Naive thymus-derived CD8-positive, alpha-beta T cell (primary cell): ENCODE data around the gene TTYH1. TPM values are rescaled to one million over a fixed set of nuclear protein-coding genes. Genes with fewer than 3 reads are reported as not detected.

Experiments
- ATAC-seq, 2 donors: fragments of 150-1000 bp; cut with Tn5 transposase in 1 of 2; sonication (Bioruptor Pico), chemical (Tn5 transposase) in 1 of 2; 1 replicate in 1 of 2; 2 replicates in 1 of 2; pipeline ENCODE4 v1.10.0; 2021; ENCODE audit warnings: mild to moderate bottlenecking in 2 of 2, moderate library complexity in 2 of 2
- POLR2A ChIA-PET: fragments of 350-600 bp; sonication (Branson Sonifier 250); formaldehyde crosslinking; loops from one replicate; lab custom pipeline; 2021; ENCODE audit warnings: antibody characterized with exemption; lab: Charles Lee
- DNase-seq, 10 donors: peaks; one replicate each; pipeline versions ENCODE4 v3.0.0 to v3.0.0-alpha.2; 2020 to 2022
- H3K27ac Mint-ChIP-seq, 10 donors: one replicate each; pipeline ENCODE4 v1.8.0; 2020 to 2022; ENCODE audit warnings: mild to moderate bottlenecking in 10 of 10, mixed read lengths in 10 of 10, moderate library complexity in 4 of 10, inconsistent platforms in 1 of 10
- H3K27me3 Mint-ChIP-seq, 5 donors: one replicate each; pipeline ENCODE4 v1.8.0; 2021 to 2022; ENCODE audit warnings: mixed read lengths in 5 of 5
- H3K36me3 Mint-ChIP-seq, 3 donors: one replicate each; pipeline ENCODE4 v1.8.0; 2020 to 2022; ENCODE audit warnings: mixed read lengths in 3 of 3, mild to moderate bottlenecking in 2 of 3, inconsistent platforms in 1 of 3
- H3K4me1 Mint-ChIP-seq, 4 donors: one replicate each; pipeline ENCODE4 v1.8.0; 2021 to 2022; ENCODE audit warnings: mixed read lengths in 4 of 4
- H3K4me3 Mint-ChIP-seq, 10 donors: one replicate each; pipeline ENCODE4 v1.8.0; 2020 to 2022; ENCODE audit warnings: mild to moderate bottlenecking in 10 of 10, mixed read lengths in 10 of 10, moderate library complexity in 6 of 10, inconsistent platforms in 1 of 10
- H3K9me3 Mint-ChIP-seq, 9 donors: one replicate each; pipeline ENCODE4 v1.8.0; 2020 to 2022; ENCODE audit warnings: mixed read lengths in 9 of 9, mild to moderate bottlenecking in 3 of 9, inconsistent platforms in 1 of 9, moderate library complexity in 1 of 9
- polyA plus RNA-seq, 3 donors: library from polyadenylated mRNA; unstranded; fragments of 300-500 nt; fragmentation: Illumina TruSeq; gene quantifications; one replicate each; pipeline ENCODE4 v1.2.3, GENCODE V29; 2021
- total RNA-seq, 8 experiments: library from RNA in 2 of 8; stranded (reverse) in 2 of 8; gene quantifications; one replicate each; pipeline ENCODE4 v1.2.3 and lab custom pipeline; 2021 to 2026

Gene TTYH1
- total and polyA plus RNA-seq, 5 experiments from 2014 or later = 0.04 to 0.65 TPM; not detected in 3

GRCh38 chr19:54481326-54481930 lies 66.2 kb downstream of the TTYH1 start:
- no peak overlapping the region for H3K27ac Mint-ChIP-seq
- H3K4me3 Mint-ChIP-seq = no peak overlapping the region
- POLR2A ChIA-PET = no interaction called here
- H3K9me3 Mint-ChIP-seq = no peaks in the 10 kb centered on the region
- H3K4me1 Mint-ChIP-seq = peaks cover 3 to 25% (median 12%) of the 10 kb centered on the region in 4 donors
- H3K36me3 Mint-ChIP-seq = no peaks in the 10 kb centered on the region
- peak in 5 of 10 donors; percentile 25 to 67 (median 55) for DNase-seq
- ATAC-seq = peak in 1 of 2 donors; percentile 68
- H3K27me3 Mint-ChIP-seq = peaks cover 17 to 71% (median 45%) of the 10 kb centered on the region in 5 donors

GRCh38 chr19:54482889-54483288 lies 67.6 kb downstream of the TTYH1 start:
- no peaks in the 10 kb centered on the region for H3K9me3 Mint-ChIP-seq
- POLR2A ChIA-PET = no interaction called here
- peaks cover 15 to 56% (median 36%) of the 10 kb centered on the region in 5 donors for H3K27me3 Mint-ChIP-seq
- no peak for DNase-seq
- no peak for ATAC-seq
- H3K4me3 Mint-ChIP-seq = no peak overlapping the region
- peaks cover 3 to 25% (median 12%) of the 10 kb centered on the region in 4 donors for H3K4me1 Mint-ChIP-seq
- no peaks in the 10 kb centered on the region for H3K36me3 Mint-ChIP-seq
- no peak overlapping the region for H3K27ac Mint-ChIP-seq

- no peak overlapping the region for H3K27ac Mint-ChIP-seq
- H3K27me3 Mint-ChIP-seq = peaks cover 11 to 41% (median 25%) of the 10 kb centered on the region in 5 donors
- DNase-seq (no peak), ATAC-seq (no peak)
- H3K4me3 Mint-ChIP-seq = no peak overlapping the region
- no peaks in the 10 kb centered on the region for H3K36me3 Mint-ChIP-seq
- POLR2A ChIA-PET = no interaction called here
- peaks cover 0 to 21% (median 12%) of the 10 kb centered on the region in 4 donors for H3K4me1 Mint-ChIP-seq
- no peaks in the 10 kb centered on the region for H3K9me3 Mint-ChIP-seq
These were observed 69.2 kb downstream of the TTYH1 start for GRCh38 chr19:54484451-54484850.

- DNase-seq (no peak), ATAC-seq (no peak)
- no peaks in the 10 kb centered on the region for H3K36me3 Mint-ChIP-seq
- H3K9me3 Mint-ChIP-seq = no peaks in the 10 kb centered on the region
- H3K27ac Mint-ChIP-seq = no peak overlapping the region
- H3K4me3 Mint-ChIP-seq = no peak overlapping the region
- peaks cover 11 to 37% (median 17%) of the 10 kb centered on the region in 5 donors for H3K27me3 Mint-ChIP-seq
- H3K4me1 Mint-ChIP-seq = peaks cover 2 to 17% (median 12%) of the 10 kb centered on the region in 4 donors
- POLR2A ChIA-PET = no interaction called here
These were observed 70.6 kb downstream of the TTYH1 start for GRCh38 chr19:54485851-54486250.

Other genes with a start within 250 kb of the TTYH1 start
- not detected for gene TMC4, start 242.3 kb upstream of the TTYH1 start, total RNA-seq
- under 1 TPM in 1 of 3 donors, not detected in 2; 0.13 TPM for gene TMC4, start 242.3 kb upstream of the TTYH1 start, polyA plus RNA-seq
- 10 to 100 TPM; 35.9 to 36.1 TPM for gene MBOAT7, start 225.9 kb upstream of the TTYH1 start, total RNA-seq
- gene MBOAT7, start 225.9 kb upstream of the TTYH1 start, polyA plus RNA-seq = 10 to 100 TPM; 11.9 to 17.9 (median 14.8) TPM
- 10 to 100 TPM; 25.2 to 25.6 TPM for gene TSEN34, start 224.2 kb upstream of the TTYH1 start, total RNA-seq
- gene TSEN34, start 224.2 kb upstream of the TTYH1 start, polyA plus RNA-seq = 10 to 100 TPM; 23.4 to 38.7 (median 33.3) TPM
- gene RPS9, start 214.6 kb upstream of the TTYH1 start, total RNA-seq = 1,000 to 10,000 TPM; 1,288 to 1,335 TPM
- gene RPS9, start 214.6 kb upstream of the TTYH1 start, polyA plus RNA-seq = 1,000 to 10,000 TPM; 1,265 to 1,506 (median 1,311) TPM
- under 1 TPM in 1 of 2 experiments, not detected in 1; 0.62 TPM for gene LILRB3, start 192.5 kb upstream of the TTYH1 start, total RNA-seq
- not detected for gene LILRB3, start 192.5 kb upstream of the TTYH1 start, polyA plus RNA-seq
- under 1 TPM; 0.25 to 0.39 TPM for gene LILRA6, start 172.7 kb upstream of the TTYH1 start, total RNA-seq
- gene LILRA6, start 172.7 kb upstream of the TTYH1 start, polyA plus RNA-seq = not detected
- gene LILRB5, start 158.2 kb upstream of the TTYH1 start, total RNA-seq = under 1 TPM; 0.22 to 0.52 TPM
- not detected for gene LILRB5, start 158.2 kb upstream of the TTYH1 start, polyA plus RNA-seq
- under 1 TPM; 0.47 TPM for gene LILRB2, start 134.4 kb upstream of the TTYH1 start, total RNA-seq
- gene LILRB2, start 134.4 kb upstream of the TTYH1 start, polyA plus RNA-seq = not detected
- gene LILRA5, start 102.3 kb upstream of the TTYH1 start, total RNA-seq = not detected
- gene LILRA5, start 102.3 kb upstream of the TTYH1 start, polyA plus RNA-seq = under 1 TPM in 1 of 3 donors, not detected in 2; 0.32 TPM
- under 1 TPM in 1 of 2 experiments, not detected in 1; 0.44 TPM for gene LILRA4, start 76.3 kb upstream of the TTYH1 start, total RNA-seq
- not detected for gene LILRA4, start 76.3 kb upstream of the TTYH1 start, polyA plus RNA-seq
- gene LAIR1, start 50.5 kb upstream of the TTYH1 start, total RNA-seq = 10 to 100 TPM; 67.4 to 71.1 TPM
- 100 to 1,000 TPM in 1 of 3 donors, 10 to 100 TPM in 2; 58.3 to 104 (median 59.9) TPM for gene LAIR1, start 50.5 kb upstream of the TTYH1 start, polyA plus RNA-seq
- 100 to 1,000 TPM; 610 to 639 TPM for gene LENG8, start 33.7 kb downstream of the TTYH1 start, total RNA-seq
- gene LENG8, start 33.7 kb downstream of the TTYH1 start, polyA plus RNA-seq = 1 to 10 TPM; 4.5 to 8.6 (median 6.5) TPM
- gene LENG9, start 48.3 kb downstream of the TTYH1 start, total RNA-seq = 1 to 10 TPM; 5.2 to 5.8 TPM
- under 1 TPM in 2 of 3 donors, not detected in 1; 0.22 to 0.36 TPM for gene LENG9, start 48.3 kb downstream of the TTYH1 start, polyA plus RNA-seq
- not detected for gene CDC42EP5, start 57.8 kb downstream of the TTYH1 start, total RNA-seq
- gene CDC42EP5, start 57.8 kb downstream of the TTYH1 start, polyA plus RNA-seq = not detected
- gene LAIR2, start 87.4 kb downstream of the TTYH1 start, total RNA-seq = not detected
- gene LAIR2, start 87.4 kb downstream of the TTYH1 start, polyA plus RNA-seq = 10 to 100 TPM in 1 of 3 donors, 1 to 10 TPM in 1, not detected in 1; 1.8 to 17.2 TPM
- gene LILRA2, start 158.3 kb downstream of the TTYH1 start, total RNA-seq = under 1 TPM in 1 of 2 experiments, not detected in 1; 0.38 TPM
- gene LILRA2, start 158.3 kb downstream of the TTYH1 start, polyA plus RNA-seq = under 1 TPM in 2 of 3 donors, not detected in 1; 0.13 to 0.40 TPM
- not detected for gene LILRA1, start 178.2 kb downstream of the TTYH1 start, total RNA-seq
- under 1 TPM in 1 of 3 donors, not detected in 2; 0.07 TPM for gene LILRA1, start 178.2 kb downstream of the TTYH1 start, polyA plus RNA-seq
- gene LILRB1, start 215.0 kb downstream of the TTYH1 start, total RNA-seq = 1 to 10 TPM; 2.9 to 3.0 TPM
- gene LILRB1, start 215.0 kb downstream of the TTYH1 start, polyA plus RNA-seq = 1 to 10 TPM in 1 of 3 donors, under 1 TPM in 1, not detected in 1; 0.15 to 8.8 TPM
- gene LILRB4, start 247.5 kb downstream of the TTYH1 start, total RNA-seq = under 1 TPM; 0.47 to 0.57 TPM
- not detected for gene LILRB4, start 247.5 kb downstream of the TTYH1 start, polyA plus RNA-seq